A549 (cell line): ENCODE results near the gene CCDC182. TPM values are rescaled to one million over a fixed set of nuclear protein-coding genes. Genes with fewer than 3 reads are reported as not detected.

Experiments used
- ATAC-seq, 2 experiments: fragments of 200-7000 bp in 1 of 2; fragments of >200 bp in 1 of 2; cut with Nextera tagmentation in 1 of 2; cut with Tn5 transposase in 1 of 2; 3 replicates each; pipeline versions ENCODE4 v1.8.0 to v1.9.1; 2018 to 2020; ENCODE audit warnings: mild to moderate bottlenecking in 1 of 2, moderate library complexity in 1 of 2
- CTCF ChIA-PET: fragments of 300-600 bp; sonication (Branson Sonifier 250); formaldehyde crosslinking; extraction: SDS; loops from one replicate; lab custom pipeline; 2021; ENCODE audit warnings: antibody characterized with exemption, inconsistent platforms; lab: Yijun Ruan, JAX
- POLR2A ChIA-PET: fragments of 350-600 bp; formaldehyde crosslinking; extraction: SDS; loops from one replicate; lab custom pipeline; 2021; ENCODE audit warnings: antibody characterized with exemption, inconsistent platforms; lab: Yijun Ruan, JAX
- DNase-seq, 2 experiments: peaks; one replicate each; pipeline versions ENCODE4 v3.0.0 to v3.0.0-alpha.2; 2011 to 2016; ENCODE audit warnings: low read depth in 1 of 2, low spot score in 1 of 2
- FAIRE-seq: peaks from 2 replicates; lab custom pipeline; 2011; peaks lifted over from hg19 to GRCh38; lab: Jason Lieb, UNC
- H3K27ac ChIP-seq, 2 experiments: fragments of >200 bp; sonication (Bioruptor Twin); formaldehyde crosslinking; 3 replicates each; pipeline ENCODE4 v1.5.1; 2016 to 2017
- H3K4me1 ChIP-seq: fragments of >200 bp; sonication (Bioruptor Twin); formaldehyde crosslinking; 3 replicates; pipeline ENCODE4 v1.6.1; 2016
- H3K4me2 ChIP-seq: fragments of >200 bp; sonication (Bioruptor Twin); formaldehyde crosslinking; 3 replicates; pipeline ENCODE4 v1.6.1; 2016
- H3K4me3 ChIP-seq: fragments of >200 bp; sonication (Bioruptor Twin); formaldehyde crosslinking; 3 replicates; pipeline ENCODE4 v1.5.1; 2016
- H3K9me3 ChIP-seq: fragments of >200 bp; sonication (Bioruptor Twin); formaldehyde crosslinking; 3 replicates; pipeline ENCODE4 v1.6.1; 2016
- ATOH8 ChIP-seq: fragments of 250-450 bp; sonication (Bioruptor Pico); IDR thresholded peaks from 2 replicates; pipeline ENCODE4 v1.5.0; 2020; ENCODE audit warnings: low read depth, mild to moderate bottlenecking, moderate library complexity
- CBX2 ChIP-seq: fragments of 200-600 bp; sonication (generic); IDR thresholded peaks from 2 replicates; pipeline ENCODE4 v1.6.1; 2016; ENCODE audit warnings: low read depth, mild to moderate bottlenecking, borderline replicate concordance
- CBX8 ChIP-seq: fragments of 200-600 bp; sonication (generic); IDR thresholded peaks from 2 replicates; pipeline ENCODE4 v1.6.1; 2016
- CHD2 ChIP-seq: fragments of 150-350 bp; IDR thresholded peaks from 2 replicates; pipeline ENCODE4 v1.6.1; 2014; ENCODE audit warnings: low read length; ENCODE audit not compliant: partially characterized antibody
- CHD4 ChIP-seq: fragments of 200-600 bp; sonication (generic); IDR thresholded peaks from 2 replicates; pipeline ENCODE4 v1.6.1; 2016; ENCODE audit warnings: antibody characterized with exemption, mild to moderate bottlenecking, borderline replicate concordance
- E2F6 ChIP-seq: IDR thresholded peaks from 2 replicates; pipeline ENCODE4 v1.6.1; 2012; ENCODE audit warnings: low read depth, borderline replicate concordance
- EHF ChIP-seq: fragments of 250-450 bp; sonication (Bioruptor Pico); IDR thresholded peaks from 2 replicates; pipeline ENCODE4 v1.5.0; 2020; ENCODE audit warnings: mild to moderate bottlenecking
- EHMT2 ChIP-seq: fragments of 200-600 bp; sonication (generic); IDR thresholded peaks from 2 replicates; pipeline ENCODE4 v1.6.1; 2016; ENCODE audit warnings: antibody characterized with exemption, low read depth, mild to moderate bottlenecking, moderate library complexity
- EP300 ChIP-seq, 2 experiments: fragments of >200 bp; sonication (Bioruptor Twin); formaldehyde crosslinking; IDR thresholded peaks; 2 replicates in 1 of 2; 3 replicates in 1 of 2; pipeline ENCODE4 v1.6.1; 2016 to 2017
- ESRRA ChIP-seq: fragments of 150-350 bp; IDR thresholded peaks from 2 replicates; pipeline ENCODE4 v1.6.1; 2014; ENCODE audit warnings: mild to moderate bottlenecking, low read length, borderline replicate concordance
- HDAC2 ChIP-seq: fragments of 200-600 bp; sonication (generic); IDR thresholded peaks from 2 replicates; pipeline ENCODE4 v1.6.1; 2016
- HEYL ChIP-seq: fragments of 250-450 bp; sonication (Bioruptor Pico); IDR thresholded peaks from 2 replicates; pipeline ENCODE4 v1.8.0; 2021; ENCODE audit warnings: mild to moderate bottlenecking, moderate library complexity
- HMGXB4 ChIP-seq: fragments of 250-450 bp; sonication (Bioruptor Pico); IDR thresholded peaks from 2 replicates; pipeline ENCODE4 v1.5.0; 2021; ENCODE audit warnings: mild to moderate bottlenecking, moderate library complexity, borderline replicate concordance
- HOXA7 ChIP-seq: fragments of 250-450 bp; sonication (Bioruptor Pico); IDR thresholded peaks from 2 replicates; pipeline ENCODE4 v1.5.0; 2020; ENCODE audit warnings: mild to moderate bottlenecking, moderate library complexity
- KDM5A ChIP-seq: fragments of 200-600 bp; sonication (generic); IDR thresholded peaks from 2 replicates; pipeline ENCODE4 v1.6.1; 2016; ENCODE audit warnings: antibody characterized with exemption, mild to moderate bottlenecking
- MAFK ChIP-seq: fragments of 450-650 bp; IDR thresholded peaks from 2 replicates; pipeline ENCODE4 v1.6.1; 2014; ENCODE audit not compliant: partially characterized antibody
- MAX ChIP-seq: IDR thresholded peaks from 2 replicates; pipeline ENCODE4 v1.6.1; 2012
- MAZ ChIP-seq: fragments of 150-350 bp; IDR thresholded peaks from 2 replicates; pipeline ENCODE4 v1.6.1; 2014; ENCODE audit warnings: antibody characterized with exemption, low read depth, low read length, borderline replicate concordance
- MYC ChIP-seq: IDR thresholded peaks from 2 replicates; pipeline ENCODE4 v1.6.1; 2012; ENCODE audit warnings: mild to moderate bottlenecking, inconsistent platforms, low read length, improper control_type of control experiment, borderline replicate concordance
- NFE2L2 ChIP-seq: fragments of 150-350 bp; conservative IDR thresholded peaks from 2 replicates; pipeline ENCODE4 v1.6.1; 2014; ENCODE audit warnings: low read length
- NR3C1 ChIP-seq: fragments of >200 bp; sonication (Bioruptor Twin); formaldehyde crosslinking; IDR thresholded peaks from 3 replicates; pipeline ENCODE4 v1.6.1; 2017
- PHF8 ChIP-seq: fragments of 200-600 bp; sonication (generic); IDR thresholded peaks from 2 replicates; pipeline ENCODE4 v1.6.1; 2016; ENCODE audit warnings: low read depth, mild to moderate bottlenecking, antibody characterized with exemption, moderate library complexity, borderline replicate concordance
- POLR2A ChIP-seq: IDR thresholded peaks from 2 replicates; pipeline ENCODE4 v1.6.1; 2012; ENCODE audit warnings: mild to moderate bottlenecking, low read length
- RAD21 ChIP-seq, 2 experiments: fragments of >200 bp in 1 of 2; sonication (Bioruptor Twin) in 1 of 2; formaldehyde crosslinking in 1 of 2; IDR thresholded peaks in 1 of 2; conservative IDR thresholded peaks in 1 of 2; 2 replicates in 1 of 2; 3 replicates in 1 of 2; pipeline ENCODE4 v1.6.1; 2012 to 2018; ENCODE audit warnings: inconsistent platforms in 1 of 2
- RARB ChIP-seq: fragments of 250-450 bp; sonication (Bioruptor Pico); IDR thresholded peaks from 2 replicates; pipeline ENCODE4 v1.8.0; 2021; ENCODE audit warnings: mild to moderate bottlenecking, moderate library complexity
- SREBF2 ChIP-seq: fragments of 450-650 bp; IDR thresholded peaks from 2 replicates; pipeline ENCODE4 v1.6.1; 2014; ENCODE audit warnings: mild to moderate bottlenecking, moderate library complexity
- TFCP2L1 ChIP-seq: fragments of 250-450 bp; sonication (Bioruptor Pico); IDR thresholded peaks from 2 replicates; pipeline ENCODE4 v1.5.0; 2021; ENCODE audit warnings: mild to moderate bottlenecking
- USF2 ChIP-seq: fragments of 450-650 bp; IDR thresholded peaks from 2 replicates; pipeline ENCODE4 v1.6.1; 2014; ENCODE audit warnings: antibody characterized with exemption
- ZC3H11A ChIP-seq: fragments of 450-650 bp; IDR thresholded peaks from 2 replicates; pipeline ENCODE4 v1.6.1; 2014; ENCODE audit warnings: antibody characterized with exemption, mild to moderate bottlenecking
- ZSCAN20 ChIP-seq: fragments of 250-450 bp; sonication (Bioruptor Pico); IDR thresholded peaks from 2 replicates; pipeline ENCODE4 v1.8.0; 2022; ENCODE audit warnings: mild to moderate bottlenecking, moderate library complexity
- WGBS: methylation state at CpG from one replicate; pipeline ENCODE4 v1.1.6; 2017; ENCODE audit errors: missing lambda C conversion rate; 5-methylcytosine and 5-hydroxymethylcytosine counted together
- polyA plus RNA-seq, 4 experiments: library from polyadenylated mRNA; depleted of rRNA in 3 of 4; stranded (reverse); fragments of >200 nt; fragmentation: RNase III in 1 of 4; extraction: RNeasy Plus Mini Kit Qiagen cat#74134 plus additional on column Dnase treatment in 1 of 4; gene quantifications; 2 replicates in 3 of 4; 3 replicates in 1 of 4; pipeline ENCODE4 v1.2.3, GENCODE V29; 2011 to 2017

Gene CCDC182
- polyA plus RNA-seq, 2 of the 4 experiments (the other 2 are of a cell fraction) = not detected

GRCh38 chr17:57724026-57724728 is 20.9 kb downstream of the CCDC182 start:
- POLR2A ChIA-PET = no interaction called here
- H3K4me3 ChIP-seq = no peak overlapping the region
- no peaks in the 10 kb centered on the region for H3K4me1 ChIP-seq
- TF ChIP-seq KDM5A (no peak), MAZ (no peak), EP300 (IDR thresholded peaks at IDR 0.05) (no peak), MAX (no peak), CBX8 (no peak), NR3C1 (no peak), MYC (no peak), EHF (CRISPR knock-in tag) (no peak), ZC3H11A (no peak), CBX2 (no peak)
- TF ChIP-seq, all 56 proteins: peak for 0
- Histone ChIP-seq H3K27ac (no peak overlapping the region), H3K9me3 (no peaks in the 10 kb centered on the region), H3K4me2 (no peak overlapping the region)
- FAIRE-seq (no peak), ATAC-seq (no peak; a peak in 1 of 6 replicates), DNase-seq (no peak)
- WGBS = 69% methylated on average over 14 of the region's 14 CpGs
- CTCF ChIA-PET = interaction anchor here (0.9 to 3.0 kb wide), 10 partner anchors 16 to 481 kb away, joined by 3 to 13 read pairs (median 5); no protein-coding TSS in a partner anchor

GRCh38 chr17:57723427-57724025 is 21.6 kb downstream of the CCDC182 start:
- Histone ChIP-seq H3K27ac (no peak overlapping the region), H3K4me3 (no peak overlapping the region), H3K4me1 (no peaks in the 10 kb centered on the region), H3K9me3 (no peaks in the 10 kb centered on the region), H3K4me2 (no peak overlapping the region)
- WGBS = 71% methylated on average over 12 of the region's 13 CpGs
- no peak for FAIRE-seq
- ChIA-PET CTCF (interaction anchor here (1.1 to 3.0 kb wide), 6 partner anchors 16 to 480 kb away, joined by 3 to 13 read pairs (median 5); no protein-coding TSS in a partner anchor), POLR2A (no interaction called here)
- no peak for DNase-seq
- TF ChIP-seq NFE2L2 (no peak), HDAC2 (no peak), TFCP2L1 (no peak), RARB (CRISPR knock-in tag) (no peak), CHD2 (no peak), MYC (no peak), HEYL (CRISPR knock-in tag) (no peak), EHMT2 (no peak), ZSCAN20 (no peak), E2F6 (no peak), CBX2 (no peak), ZC3H11A (no peak), PHF8 (no peak), USF2 (no peak), HOXA7 (CRISPR knock-in tag) (no peak), POLR2A (no peak), CHD4 (no peak)
- no peak for ATAC-seq

- no peak overlapping the region for H3K27ac ChIP-seq
- ATAC-seq (no peak), FAIRE-seq (no peak), DNase-seq (no peak)
- 63% methylated on average over 7 of the region's 7 CpGs for WGBS
- H3K9me3 ChIP-seq = no peaks in the 10 kb centered on the region
- ChIA-PET CTCF (interaction anchor here (0.7 to 3.0 kb wide), 5 partner anchors 17 to 479 kb away, joined by 3 to 13 read pairs (median 7); no protein-coding TSS in a partner anchor), POLR2A (no interaction called here)
- H3K4me3 ChIP-seq = no peak overlapping the region
- no peak overlapping the region for H3K4me2 ChIP-seq
- H3K4me1 ChIP-seq = no peaks in the 10 kb centered on the region
- TF ChIP-seq RAD21 (conservative IDR thresholded peaks at IDR 0.05 in 1 of 2, IDR thresholded peaks at IDR 0.05 in 1 of 2) (no peak), SREBF2 (no peak), ESRRA (no peak), ATOH8 (CRISPR knock-in tag) (no peak), MAFK (no peak), HMGXB4 (no peak)
These were observed 22.4 kb downstream of the CCDC182 start for GRCh38 chr17:57722704-57723043.
